ENCODE data around the gene UBN2.

The UBN2 gene

DNA sequence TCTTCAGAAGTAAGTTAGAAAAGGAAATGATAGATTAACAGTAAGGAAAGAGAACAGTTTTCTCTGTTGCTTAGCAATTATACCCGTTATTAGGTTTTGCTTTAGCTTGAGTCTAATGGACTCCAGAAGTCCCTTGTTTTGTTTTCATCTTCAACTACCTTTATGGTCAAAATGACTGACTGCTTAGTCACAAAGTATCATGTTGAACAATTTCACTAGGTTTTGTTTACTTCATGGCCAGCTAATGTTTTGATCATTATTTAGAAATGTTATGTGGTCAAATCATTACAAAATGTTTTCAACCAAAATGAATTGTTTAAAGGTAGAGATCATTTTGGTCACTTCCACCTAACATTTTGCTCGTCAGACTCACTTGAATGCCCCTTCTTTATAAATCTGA lies 1.9 kb downstream of the UBN2 start:
- no peak for DNase-seq

DNA sequence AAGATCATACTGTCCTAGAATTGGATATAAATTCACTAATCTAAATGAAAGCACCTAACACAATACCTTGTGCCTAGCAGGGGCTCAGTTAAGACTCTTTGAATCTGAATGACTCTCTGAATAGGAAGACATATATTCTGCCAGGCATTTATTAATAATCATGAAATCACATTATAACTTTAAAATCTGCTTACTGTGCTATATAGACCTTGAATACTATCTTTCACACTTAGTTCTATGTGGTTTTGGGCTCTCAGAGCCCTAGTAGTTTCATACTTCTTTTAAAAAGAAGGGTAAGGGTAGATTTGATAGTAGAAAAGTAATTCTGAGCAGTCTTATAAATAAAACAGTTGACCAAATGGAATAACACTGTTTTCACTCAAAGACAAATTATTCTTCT lies 10.2 kb downstream of the UBN2 start:
- no peak for DNase-seq

DNA sequence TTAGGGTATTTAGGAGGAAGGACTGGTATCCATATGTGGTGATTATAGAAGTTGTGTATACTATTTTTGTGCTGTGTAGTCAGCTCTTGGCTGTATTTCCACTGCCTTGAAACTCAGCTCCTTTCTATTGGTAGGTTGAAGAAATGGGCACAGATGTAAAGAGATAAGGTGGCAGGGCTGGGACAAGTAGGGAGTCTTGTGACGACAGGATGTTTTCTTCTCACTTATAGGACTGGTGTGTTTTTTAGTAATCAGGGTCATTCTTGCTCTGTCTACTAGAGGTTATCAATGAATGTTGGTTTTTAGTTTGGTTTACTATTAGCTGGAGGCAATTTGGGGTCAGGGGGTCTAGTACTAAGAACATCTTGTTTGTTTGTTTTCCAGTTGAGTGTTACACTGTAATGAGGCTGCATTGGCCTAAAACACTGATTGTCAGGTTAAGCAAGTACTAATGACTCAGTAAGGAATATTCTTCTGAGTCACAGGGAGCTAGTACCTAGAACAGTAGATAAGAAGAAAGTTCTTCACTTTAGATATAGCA lies 11.8 kb downstream of the UBN2 start:
- no peak for DNase-seq

DNA sequence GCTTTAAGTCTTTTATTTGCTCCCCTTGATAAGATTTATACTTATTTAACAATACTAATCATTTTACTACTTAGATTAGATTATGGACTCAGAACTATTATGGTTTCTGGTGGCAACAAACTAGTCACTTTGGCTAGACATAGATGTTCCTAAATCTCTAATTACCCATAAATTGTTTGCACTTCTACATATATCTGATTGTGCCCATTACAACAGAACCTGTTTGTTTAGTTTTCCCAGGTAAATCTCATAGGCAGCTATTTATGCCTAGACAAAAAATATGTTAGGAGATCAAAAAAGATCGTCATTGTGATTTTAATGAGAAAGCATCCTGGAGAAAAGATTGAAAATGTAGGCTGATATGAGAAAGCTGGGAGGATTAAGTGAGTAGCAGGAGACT lies 14.4 kb downstream of the UBN2 start:
- DNase-seq = no peak

DNA sequence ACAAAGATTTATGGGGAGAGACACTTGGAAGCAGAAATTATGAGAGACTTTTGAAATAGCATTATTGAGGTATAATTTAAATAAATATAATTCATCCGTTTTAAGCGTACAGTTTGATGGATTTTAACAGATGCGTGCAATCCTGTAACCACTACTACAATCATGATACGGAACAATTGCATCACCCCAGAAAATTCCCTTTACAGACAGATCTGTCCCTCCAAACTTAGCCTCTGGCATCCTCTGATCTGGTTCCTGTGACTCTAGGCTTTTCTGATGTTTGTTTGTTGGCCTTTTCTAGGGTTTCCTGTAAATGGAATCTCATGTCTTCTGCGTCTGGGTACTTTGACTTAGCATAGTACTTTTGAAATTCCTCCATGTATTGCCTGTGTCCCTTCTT lies 15.5 kb downstream of the UBN2 start:
- no peak for DNase-seq

DNA sequence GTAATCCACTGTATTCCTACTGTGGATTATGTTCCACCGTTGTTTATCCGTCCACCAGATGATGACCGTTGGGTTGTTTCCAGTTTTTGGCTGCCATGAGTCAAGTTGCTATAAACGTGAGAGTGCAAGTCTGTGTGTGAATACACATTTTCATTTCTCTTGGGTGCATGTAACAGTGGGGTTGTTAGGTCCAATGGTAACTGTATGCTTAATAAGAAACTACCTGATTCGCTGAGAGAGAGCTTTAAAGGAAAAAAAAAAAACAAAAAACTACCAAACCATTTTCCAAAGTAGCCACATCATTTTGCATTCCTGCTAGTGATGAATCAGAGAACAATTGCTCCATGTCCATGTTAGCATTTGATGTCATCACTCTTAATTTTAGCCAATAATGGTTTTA lies 15.9 kb downstream of the UBN2 start:
- DNase-seq = no peak

DNA sequence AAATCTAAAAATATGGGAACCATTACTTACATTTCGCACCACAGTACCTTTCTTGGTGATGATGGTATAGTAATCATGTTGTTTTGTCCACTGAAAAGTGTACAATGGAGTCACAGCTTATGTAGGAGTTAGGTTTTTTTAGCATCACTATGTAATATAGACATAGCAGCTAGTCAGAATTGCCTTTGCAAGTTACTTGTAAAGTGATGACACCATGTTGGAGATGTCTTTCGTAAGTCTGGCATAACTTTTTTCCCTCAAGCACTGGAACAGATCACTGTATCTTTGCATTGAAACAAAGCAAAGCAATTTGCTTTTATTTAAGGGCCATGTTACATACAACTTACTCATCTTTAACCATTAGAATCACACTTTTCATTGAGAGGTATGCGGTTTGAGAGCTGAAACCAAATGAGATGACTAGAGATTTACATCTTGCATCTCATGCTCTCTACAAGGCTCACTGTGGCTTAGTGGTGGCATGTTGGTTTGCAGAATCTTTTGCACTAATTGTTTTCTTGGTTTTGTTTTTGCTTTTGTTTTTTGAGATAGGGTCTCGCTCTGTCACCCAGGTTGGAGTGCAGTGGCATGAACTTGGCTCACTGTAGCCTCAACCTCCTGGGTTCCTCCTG lies 18.3 kb downstream of the UBN2 start:
- no peak for DNase-seq

DNA sequence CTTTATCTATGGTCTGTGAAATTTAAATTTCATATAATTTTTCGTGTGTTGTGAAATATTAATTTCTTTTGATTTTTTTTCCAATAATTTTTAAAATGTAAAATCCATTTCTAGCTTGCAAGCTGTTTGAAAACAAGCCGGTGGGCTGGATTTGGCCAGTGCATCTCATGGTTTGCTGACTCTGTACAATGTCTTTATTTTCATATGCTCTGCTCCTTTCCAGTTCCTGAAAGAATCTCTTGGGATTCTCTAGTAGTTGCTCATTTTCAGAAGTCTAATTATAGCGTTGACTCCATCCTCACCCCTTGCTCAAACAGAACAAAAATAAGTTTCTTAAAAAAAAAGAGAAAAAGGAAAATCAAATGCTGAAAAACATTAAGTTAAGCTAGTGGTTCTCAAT lies 21.4 kb downstream of the UBN2 start:
- DNase-seq = no peak

DNA sequence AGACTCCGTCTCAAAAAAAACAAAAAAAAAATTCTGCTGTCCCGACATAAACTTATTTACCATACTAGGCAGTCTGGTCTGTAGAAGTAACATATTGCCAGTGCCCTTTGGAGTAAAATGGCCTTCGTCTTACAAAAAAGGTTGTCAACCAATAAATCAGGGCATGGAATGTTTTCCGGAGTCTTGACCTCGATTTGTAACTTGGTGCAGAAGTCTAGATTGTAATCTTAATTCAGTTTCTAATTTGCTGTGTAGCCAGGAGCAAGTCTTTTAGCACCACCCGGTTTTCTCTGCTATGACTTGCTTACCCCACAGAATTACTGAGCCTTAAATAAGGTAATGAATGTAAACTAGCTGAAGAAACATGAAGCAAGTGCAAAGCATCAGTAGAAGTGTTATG lies 23.2 kb downstream of the UBN2 start:
- no peak for DNase-seq

DNA sequence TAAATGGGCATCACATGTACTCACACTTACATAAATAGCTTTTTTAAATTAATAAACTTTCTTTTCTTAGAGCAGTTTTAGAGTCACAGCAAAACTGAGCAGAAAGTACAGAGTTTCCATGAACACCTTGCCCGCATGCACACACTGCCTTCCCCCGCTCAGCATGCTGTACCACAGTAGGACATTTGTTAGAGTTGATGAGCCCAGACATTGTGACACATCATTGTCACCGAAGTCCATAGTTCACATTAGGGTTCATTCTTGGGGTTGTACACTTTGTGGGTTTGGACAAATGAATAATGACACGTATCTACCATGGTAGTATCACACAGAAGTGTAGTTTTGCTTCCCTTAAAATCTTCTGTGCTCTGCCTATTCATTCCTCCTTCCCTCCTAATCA lies 23.7 kb downstream of the UBN2 start:
- DNase-seq = no peak

DNA sequence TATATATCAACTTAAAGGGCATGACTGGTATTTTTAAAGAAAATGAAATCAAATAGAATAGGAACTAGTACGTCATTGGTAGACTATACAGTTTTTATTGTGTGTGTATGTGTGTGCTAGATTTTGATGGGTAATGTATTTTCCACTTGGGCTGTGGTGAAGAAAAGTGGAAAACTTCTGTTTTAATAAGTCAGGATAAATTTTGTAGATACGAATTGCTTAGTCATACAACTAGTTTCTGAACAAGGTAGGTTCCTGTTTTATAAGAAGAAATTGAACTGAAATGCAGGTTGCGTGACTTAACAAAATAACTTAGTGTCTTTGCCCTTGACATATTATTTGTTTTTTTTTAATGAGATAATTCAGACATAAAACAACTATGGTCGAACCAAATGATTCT lies 24.3 kb downstream of the UBN2 start:
- no peak for DNase-seq

DNA sequence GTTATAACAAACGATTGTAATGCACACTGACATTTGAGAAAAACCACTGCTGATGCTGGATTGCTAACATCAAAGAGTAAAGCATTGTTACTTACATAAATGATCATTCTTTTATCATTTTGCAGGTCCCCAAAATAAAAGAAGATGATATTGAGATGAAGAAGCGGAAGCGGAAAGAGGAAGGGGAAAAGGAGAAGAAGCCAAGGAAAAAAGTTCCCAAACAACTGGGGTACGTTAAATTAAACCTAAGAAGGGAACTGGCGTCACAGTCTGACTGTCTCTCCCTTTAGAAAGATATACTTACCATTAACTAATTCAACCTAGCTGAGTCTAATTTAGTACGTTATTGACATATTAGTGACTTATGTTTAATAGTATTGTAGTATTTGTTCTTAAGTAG lies 28.1 kb downstream of the UBN2 start:
- no peak for DNase-seq

DNA sequence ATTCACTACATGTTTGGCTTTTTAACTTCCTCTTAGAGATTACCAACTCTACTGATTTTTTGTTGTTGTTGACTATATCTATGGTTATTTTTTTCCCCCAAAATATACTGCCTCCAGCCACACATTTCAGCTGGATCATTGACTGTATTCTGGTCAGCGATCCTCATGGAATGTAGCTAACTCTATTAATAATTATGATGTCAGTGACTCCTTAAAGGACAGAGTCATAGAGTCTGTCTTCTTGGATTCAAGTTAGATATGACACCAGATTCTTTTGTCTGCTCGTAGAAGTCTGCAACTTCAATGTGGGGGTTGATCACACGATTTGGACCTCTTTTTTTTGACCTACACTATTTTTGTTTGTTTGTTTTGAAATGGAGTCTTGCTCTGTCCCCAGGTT lies 33.2 kb downstream of the UBN2 start:
- DNase-seq = no peak

DNA sequence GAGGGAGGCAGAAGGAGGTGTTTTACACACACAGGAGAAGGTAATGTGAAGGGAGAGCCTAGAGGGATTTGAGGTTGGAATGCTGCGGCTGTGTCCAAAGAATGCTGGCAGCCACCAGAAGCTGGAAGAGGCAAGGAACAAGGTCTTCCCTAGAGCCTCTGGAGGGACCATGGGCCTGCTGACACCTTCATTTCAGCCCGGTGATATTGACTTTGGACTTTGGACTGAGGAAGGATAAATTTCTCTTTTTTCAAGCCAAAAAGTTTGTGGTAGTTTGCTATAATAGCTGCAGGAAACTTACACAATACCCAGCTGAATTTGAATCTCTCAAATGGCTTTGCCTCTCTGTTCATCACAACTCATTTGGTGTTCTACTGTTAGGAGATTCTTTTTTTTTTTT lies 34.6 kb downstream of the UBN2 start:
- no peak for DNase-seq

DNA sequence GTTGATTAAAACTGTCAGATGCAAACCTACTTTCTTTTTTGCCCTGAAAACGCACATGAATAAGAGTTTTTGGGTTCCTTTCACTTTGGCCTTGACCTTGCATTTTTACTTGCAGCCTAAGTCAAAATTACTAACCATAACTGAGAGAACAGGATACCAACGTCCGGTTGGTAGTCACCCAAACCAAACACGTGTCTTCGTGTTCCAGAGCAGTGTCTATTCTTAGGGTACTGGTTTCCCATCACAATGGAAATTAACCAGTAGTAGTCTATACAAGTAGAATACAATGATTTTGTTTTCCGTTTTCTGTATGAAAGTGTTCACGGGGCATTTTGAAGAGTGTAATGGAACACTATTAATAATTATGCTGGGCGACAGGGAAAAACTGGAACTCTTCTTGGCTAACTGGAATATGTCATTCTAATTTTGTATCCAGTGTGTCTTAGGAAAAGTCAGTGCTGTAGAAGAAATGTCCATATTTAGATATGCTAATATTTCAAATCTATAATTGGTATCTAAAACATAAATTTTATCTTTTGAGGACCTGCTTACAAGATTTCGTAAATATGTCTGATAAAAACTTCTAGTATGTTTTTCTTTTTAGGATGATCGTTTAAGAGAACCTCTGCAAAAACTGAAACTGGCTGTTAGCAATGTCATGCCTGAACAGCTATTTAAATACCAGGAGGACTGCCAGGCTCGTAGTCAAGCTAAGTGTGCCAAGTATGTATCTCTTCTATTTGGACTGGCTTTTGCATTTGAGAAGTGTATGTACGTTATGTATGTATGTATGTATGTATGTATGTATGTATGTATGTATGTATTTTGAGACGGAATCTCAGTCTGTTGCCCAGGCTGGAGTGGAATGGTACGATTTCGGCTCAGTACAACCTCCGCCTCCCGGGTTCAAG lies 40.9 kb downstream of the UBN2 start:
- no peak for DNase-seq

DNA sequence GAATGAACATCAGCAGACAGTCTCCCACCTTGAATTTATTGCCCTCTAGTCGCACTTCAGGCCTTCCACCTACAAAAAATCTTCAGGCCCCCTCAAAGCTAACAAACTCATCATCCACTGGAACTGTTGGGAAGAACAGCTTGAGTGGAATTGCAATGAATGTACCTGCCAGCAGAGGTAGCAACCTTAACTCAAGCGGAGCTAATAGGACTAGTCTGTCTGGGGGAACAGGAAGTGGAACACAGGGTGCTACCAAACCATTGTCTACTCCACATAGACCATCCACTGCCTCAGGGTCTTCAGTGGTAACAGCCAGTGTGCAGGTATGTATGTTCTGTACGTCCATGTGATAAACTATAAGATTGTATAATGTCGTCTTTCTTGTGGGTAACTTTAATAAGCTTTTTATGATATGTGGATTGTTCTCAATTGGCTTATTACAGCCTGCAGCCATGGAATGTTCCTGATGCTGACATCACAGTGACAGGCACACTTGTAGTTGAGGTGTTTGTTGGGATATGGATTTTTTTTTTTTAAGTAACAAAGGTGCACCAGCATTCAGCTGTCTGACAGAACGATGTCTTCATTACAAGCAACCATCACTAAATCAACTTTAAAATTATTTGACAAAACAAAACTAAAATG lies 53.3 kb downstream of the UBN2 start:
- DNase-seq = no peak

DNA sequence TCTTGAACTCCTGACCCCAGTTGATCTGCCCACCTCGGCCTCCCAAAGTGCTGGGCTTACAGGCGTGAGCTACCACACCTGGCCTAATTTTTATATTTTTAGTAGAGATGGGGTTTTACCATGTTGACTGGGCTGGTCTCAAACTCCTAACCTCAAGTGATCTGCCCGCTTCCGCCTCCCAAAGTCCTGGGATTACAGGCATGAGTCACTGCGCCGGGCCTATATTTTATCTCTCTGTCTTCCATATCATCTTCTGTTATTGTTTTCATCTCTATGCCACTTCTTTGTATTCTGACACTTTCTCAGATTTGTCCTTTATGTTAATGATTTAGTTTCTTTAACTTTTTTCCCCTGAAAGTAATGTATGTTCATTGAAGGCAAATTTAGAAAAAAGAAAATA lies 55.1 kb downstream of the UBN2 start:
- DNase-seq = no peak

DNA sequence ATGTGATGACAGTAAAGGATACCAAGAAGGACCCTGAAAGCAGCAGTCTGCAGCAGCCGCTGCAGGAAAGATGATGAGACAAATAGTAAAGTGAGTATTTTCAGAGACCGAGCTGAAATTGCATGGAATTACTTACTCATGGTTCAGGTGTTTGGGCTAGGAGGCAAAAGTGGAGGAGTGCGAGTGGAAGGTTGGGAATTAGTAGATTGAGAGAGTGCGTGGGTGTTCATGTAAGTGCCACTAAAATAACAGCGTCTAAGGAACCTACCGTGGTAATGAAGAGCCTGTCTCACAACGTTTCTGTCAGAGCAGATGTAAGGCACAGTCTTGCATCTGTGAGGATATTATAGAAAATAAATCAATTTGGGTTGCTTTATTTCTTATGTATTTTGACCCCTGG lies 61.8 kb downstream of the UBN2 start:
- DNase-seq = no peak

DNA sequence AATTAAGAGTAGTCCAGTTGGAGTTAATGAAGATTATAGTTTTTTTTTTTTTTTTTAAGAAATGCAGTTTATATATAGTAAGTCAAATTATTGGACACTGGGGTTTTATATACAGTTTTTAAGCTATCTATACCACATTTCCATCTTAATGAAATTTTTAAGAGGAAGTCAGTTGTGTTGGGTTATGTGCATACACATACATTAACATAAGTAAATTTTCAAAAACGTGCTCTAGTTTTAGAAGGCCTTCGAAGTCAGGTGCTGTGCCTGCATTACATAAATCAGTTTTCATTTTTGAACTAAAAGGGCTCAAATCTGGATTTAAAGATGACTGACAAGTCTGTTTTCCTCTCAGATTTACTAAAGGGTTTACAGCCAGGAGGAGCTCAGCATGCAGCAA lies 62.5 kb downstream of the UBN2 start:
- DNase-seq = no peak

DNA sequence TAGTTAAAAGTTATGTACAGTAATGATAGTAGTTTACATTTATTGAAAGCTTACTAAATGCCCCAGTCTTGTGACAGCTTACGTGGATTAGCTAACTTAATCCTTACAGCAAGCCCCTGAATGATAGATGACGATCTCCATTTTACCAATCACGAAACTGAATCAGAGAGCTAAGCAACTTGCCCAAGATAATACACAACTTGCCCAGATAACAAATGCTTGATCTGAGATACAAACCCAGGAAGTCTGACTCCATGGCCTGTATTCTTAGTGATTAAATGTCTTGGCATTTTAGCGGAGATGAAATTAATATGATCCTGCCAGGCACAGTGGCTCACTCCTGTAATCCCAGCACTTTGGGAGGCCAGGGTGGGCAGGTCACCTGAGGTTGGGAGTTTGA lies 63.2 kb downstream of the UBN2 start:
- no peak for DNase-seq

DNA sequence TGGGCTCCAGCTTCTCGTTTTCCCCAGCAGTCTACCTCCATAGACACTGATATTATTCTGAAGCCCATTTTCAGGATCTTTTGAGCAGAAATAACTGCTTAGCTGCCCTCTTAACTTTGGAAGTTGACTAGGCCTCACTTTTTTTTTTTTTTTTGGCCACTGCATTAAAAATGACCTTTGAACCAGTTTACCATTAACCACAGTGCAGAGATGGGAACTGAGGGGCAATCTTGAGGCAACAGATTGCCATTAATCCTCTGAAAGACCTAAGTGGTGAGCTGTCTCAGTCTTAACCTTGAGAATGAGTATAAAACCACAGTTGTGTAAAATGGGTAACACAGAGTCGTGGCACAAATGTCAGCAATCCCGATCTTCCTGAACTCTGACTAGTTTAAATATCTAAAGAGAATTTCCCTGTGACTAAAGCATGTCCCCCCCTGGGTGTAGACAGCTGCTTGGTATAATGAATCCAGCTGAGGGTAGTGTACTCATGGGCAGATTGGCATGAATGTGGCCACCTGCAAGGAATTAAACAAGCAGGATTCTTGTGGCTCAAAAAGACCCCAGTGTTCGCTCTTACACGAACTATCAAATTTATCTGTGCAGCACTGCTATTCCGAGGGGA lies 64.0 kb downstream of the UBN2 start:
- no peak for DNase-seq

DNA sequence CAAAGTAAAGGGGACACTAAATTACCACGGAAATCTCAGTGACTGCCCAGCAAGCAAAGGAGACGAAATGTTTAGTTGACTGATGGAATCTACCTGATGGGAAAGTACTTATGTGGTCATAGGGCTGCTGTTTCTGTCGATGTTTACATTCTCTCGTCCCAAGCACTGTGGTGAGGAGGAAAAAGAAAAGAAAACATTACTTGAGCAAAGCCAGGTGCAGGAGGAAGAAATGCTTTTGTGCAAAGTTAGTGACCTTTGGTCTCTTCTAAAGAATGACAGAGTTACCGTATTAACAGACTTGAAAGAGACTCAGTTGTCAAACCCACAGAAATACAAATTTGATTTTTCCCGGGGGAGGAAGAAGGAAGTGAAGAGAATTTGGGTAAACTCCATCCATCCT lies 66.8 kb downstream of the UBN2 start:
- no peak for DNase-seq

DNA sequence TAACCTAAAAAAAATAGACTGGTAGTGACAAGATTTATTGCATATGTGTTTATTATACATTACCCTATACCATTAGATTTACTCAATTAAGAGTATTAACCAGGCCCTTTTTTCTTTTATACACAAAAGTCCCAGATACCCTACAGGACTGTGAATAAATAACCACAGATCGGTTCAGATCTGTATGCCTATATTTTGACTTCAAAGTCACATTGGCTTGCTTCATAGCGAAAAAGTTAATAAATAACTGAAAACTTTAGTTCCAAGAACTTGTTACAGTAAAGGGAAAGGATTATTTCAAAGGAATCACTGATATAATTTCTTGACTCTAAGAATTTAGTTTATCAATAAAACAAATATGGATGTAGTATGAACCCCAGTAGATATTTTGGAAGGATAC lies 68.3 kb downstream of the UBN2 start:
- no peak for DNase-seq

DNA sequence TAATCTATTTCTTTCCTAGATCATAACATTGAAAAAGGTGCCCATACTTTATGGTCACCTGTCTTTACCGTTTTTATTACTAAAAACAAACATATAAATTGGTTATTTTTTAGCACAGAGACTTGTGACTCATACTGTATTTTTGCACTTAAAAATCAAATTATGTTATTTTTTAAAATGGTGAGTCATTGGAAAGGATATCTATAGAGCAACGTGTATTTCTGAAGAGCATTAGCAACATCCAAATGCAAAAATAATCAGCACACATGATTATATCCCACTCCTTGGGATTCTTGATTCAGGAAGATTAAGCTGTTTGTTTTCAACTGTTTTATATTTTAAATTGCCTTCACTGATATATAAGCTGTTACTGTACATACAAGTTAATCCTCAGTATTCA lies 69.4 kb downstream of the UBN2 start:
- DNase-seq = no peak

Data from activated CD4-positive, alpha-beta T cell treated with anti-CD3 and anti-CD28 coated beads, Interleukin-2, amount 50 U/mL, for 4 hours (primary cell).